Measurements from ENCODE around the gene TMEM30A.

The TMEM30A gene

DNA sequence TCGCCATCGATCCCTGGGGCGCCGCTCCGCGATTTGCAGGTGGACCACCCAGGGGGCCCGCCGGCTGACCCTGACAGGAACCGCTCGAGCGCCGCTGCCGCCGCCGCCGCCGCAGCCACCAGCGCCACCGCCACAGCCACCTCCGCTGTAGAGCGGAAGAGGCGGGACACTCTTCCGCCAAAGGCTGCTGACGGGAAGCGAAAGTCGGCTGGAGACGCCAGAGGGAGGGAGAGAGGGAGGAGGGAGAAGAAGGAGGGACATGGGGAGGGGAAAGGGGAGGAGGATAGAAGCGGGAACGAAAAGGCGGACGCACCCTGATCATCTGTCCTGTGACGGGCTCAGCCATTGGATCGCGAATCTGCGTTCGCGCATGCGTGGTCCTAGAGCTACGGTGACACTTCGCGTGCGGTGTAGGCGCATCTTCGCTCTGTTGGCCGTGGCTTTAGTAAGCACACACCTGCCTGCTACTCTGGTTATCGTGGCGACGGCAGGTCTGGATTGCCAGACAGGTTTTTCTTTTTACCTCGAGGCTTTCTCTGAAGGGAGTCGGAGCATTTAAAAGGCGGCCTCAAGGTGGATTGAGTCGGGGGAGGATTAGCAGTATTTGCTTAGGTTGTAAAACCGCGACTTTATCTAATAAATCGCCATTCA lies at the start of gene TMEM30A:
Gene TMEM30A (minus strand): TSS at position 161 of the 651 bp plus-strand sequence. CDS start 154 bp downstream, at position 7.
- peak; percentile 93 for DNase-seq (ENCODE audit: low spot score)

GRCh38 chr6:75333676-75334200 lies 49.1 kb upstream of the TMEM30A start:
- no peak for DNase-seq (ENCODE audit: low spot score)

- DNase-seq (ENCODE audit: low spot score), result peak; percentile 16
Measured at GRCh38 chr6:75331151-75331550, 46.6 kb upstream of the TMEM30A start.

DNA sequence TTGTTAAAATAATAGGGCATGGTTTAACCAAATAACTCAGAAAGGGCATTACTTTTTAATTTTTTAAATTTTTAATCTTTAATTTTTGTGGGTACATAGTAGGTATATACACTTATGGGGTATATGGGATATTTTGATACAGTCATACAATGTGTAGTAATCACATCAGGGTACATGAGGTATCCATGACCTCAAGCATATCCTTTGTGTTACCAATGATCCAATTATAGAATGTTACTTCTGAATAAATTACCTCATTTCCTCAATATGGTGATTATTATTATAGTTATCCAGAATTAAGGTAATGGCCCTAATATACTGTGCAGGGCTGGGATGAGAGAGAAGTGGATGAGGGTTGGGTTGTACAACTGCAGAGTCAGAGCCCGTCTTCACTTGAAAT lies 45.1 kb upstream of the TMEM30A start:
- no peak for DNase-seq (ENCODE audit: low spot score)

DNA sequence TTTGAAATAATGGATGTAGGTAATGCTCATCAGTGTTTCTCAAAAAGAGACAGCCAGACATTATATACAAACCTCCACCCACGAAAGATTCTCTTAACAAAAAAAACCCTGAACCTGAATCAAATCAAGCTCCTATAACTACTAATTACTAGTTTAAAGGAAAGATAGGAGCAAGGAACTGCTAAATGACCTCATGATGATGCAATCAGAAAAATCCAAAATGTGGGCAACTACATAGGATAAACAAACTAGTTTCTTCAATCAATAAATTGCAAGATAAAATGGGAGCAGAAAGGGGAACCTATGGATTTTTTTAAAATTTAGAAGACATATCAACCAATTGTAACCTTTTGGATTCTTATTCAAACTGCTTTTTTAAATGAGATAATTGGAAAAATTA lies 43.2 kb upstream of the TMEM30A start:
- DNase-seq (ENCODE audit: low spot score), result no peak

DNA sequence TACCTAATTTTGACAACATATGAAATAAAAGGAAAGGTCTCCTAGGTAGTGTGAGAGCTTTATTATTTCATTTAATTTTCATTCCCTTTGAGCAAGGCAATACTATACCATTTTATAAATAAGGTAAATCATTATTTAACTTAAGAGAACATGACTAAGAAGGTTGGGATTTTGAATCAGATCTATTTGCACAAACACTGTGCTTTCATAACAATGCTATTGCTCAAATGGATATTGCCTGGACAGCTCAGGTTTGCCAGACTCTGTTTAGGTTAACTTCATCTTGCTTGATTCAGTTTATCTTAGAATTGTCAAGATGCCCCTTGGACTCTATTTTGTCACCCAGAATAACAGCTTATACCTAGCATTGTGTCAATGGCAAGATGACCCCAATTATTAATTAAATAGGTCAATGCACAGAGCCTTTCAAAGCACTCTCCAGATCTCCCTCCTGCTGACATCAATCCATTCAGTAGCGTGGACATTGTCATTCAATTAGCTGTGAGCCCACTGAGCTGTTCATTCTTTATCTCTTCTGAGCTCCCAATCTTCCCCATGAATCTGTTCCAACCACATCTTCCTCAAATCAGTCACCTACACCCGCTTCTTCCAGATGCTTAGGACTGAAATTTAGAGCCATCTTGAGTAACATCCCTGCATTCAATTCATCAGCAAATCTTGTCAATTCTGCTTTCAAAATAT lies 42.1 kb upstream of the TMEM30A start:
- no peak for DNase-seq (ENCODE audit: low spot score)

- DNase-seq (ENCODE audit: low spot score), result no peak
Measured at GRCh38 chr6:75318900-75319299, 34.3 kb upstream of the TMEM30A start.

- peak; percentile 24 for DNase-seq (ENCODE audit: low spot score)
Measured at GRCh38 chr6:75317503-75318206, 33.1 kb upstream of the TMEM30A start.

DNA sequence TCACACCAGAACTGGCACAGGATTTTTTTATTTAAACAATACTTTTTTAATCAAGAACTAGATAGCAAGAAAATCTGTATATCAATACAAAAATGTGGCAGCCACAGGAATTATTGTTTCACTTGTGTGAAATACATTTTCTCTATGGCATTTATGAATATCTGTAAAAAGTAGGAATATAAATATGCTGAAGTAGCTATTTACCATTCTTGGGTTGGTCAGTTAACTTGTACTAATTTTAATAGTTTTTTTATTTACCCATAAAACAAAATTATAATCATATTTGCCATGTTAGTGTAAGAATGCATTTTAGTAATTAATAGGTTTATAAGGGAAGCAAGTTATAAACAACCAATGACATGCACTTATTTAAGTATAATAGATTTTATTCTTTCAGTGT lies 31.4 kb upstream of the TMEM30A start:
- DNase-seq (ENCODE audit: low spot score), result no peak

- DNase-seq (ENCODE audit: low spot score), result no peak
Measured at GRCh38 chr6:75308250-75308988, 23.8 kb upstream of the TMEM30A start.

DNA sequence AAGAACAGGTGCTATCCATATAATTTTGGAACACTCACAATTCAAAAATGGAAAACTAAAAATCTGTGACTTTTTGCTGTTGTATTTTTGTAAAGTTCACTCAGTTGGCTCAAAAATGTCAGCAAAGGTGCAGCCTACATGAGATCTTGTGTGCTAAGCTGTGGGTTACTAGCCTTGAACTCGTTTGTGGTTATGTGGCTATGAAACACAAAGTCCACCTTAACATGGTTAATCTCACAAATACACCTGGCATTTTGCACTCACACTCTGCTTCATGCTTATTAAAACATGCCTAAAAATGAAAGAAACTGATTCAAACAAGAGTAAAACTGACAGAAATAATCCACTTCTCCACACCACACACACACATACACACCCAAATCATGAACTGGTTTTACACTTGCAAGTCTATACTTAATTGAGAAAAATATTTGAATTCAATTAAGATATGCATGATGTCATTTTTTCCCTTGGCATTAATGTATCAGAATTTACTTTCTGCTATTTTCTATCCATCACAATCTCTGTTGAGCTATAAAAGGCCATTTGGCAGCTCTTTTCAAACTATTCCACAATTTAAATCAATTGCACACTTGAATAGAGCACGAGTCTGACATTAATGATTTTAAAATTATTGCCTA lies 22.9 kb upstream of the TMEM30A start:
- DNase-seq (ENCODE audit: low spot score), result no peak

DNA sequence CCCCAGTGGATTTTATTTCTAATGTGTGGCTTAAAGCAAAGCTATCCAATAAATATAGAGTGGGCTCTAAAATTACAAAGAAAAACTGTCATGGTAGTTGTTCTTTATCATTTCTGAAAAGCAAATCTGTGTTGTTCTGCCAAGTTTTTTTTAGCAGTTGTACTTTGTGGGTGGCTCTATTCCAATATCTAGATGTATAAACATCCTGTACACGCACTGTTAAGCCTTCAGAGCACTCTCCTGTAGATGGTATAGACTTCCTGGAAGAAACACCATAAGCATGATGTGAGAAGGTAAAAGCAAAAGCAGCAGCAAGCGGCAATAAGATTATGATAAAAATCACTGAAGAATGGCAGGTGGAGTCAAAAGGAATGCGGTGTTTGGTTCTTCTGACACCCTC lies 21.5 kb upstream of the TMEM30A start:
- no peak for DNase-seq (ENCODE audit: low spot score)

GRCh38 chr6:75305573-75305972 lies 21.0 kb upstream of the TMEM30A start:
- DNase-seq (ENCODE audit: low spot score), result no peak

- no peak for DNase-seq (ENCODE audit: low spot score)
Measured at GRCh38 chr6:75302280-75302679, 17.7 kb upstream of the TMEM30A start.

- DNase-seq (ENCODE audit: low spot score), result no peak
Measured at GRCh38 chr6:75301537-75301936, 16.9 kb upstream of the TMEM30A start.

GRCh38 chr6:75301088-75301487 lies 16.5 kb upstream of the TMEM30A start:
- DNase-seq (ENCODE audit: low spot score), result no peak

- DNase-seq (ENCODE audit: low spot score), result no peak
Measured at GRCh38 chr6:75300531-75300855, 15.9 kb upstream of the TMEM30A start.

DNA sequence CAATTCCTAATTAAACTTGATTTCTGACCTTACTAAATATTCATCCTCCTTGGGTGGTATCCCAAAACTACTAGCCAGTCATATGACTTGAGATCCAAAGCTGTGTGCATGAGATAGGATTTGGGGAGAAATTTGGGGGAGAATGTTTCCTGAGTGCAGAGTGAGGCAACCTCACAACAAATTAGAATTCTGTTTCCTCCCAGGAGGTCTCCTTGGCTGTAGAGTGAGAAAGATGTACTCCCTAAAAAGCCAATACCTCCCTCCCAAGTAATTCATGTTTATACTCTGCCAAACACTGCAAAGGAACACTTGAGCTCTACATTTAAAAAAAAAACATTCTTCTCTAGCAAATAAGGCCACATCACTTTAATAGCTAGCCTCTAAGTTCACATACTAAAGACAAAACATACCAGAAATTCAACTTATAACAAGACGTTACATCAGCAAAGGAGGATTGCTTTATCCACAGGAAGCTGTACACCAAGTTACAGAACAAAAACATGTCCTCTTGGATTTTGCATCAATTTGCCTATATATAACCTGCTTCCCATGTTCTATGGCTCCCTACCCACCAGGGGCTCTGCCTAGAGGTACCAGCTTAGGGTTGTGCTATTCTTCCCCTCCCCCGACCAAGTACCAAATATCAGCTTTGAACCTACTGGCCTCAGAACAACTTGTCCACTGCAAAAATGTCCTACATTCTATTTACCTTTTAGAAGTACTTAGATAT lies 15.4 kb upstream of the TMEM30A start:
- DNase-seq (ENCODE audit: low spot score), result no peak

GRCh38 chr6:75296811-75297779 lies 12.5 kb upstream of the TMEM30A start:
- DNase-seq (ENCODE audit: low spot score), result peak; percentile 13

DNA sequence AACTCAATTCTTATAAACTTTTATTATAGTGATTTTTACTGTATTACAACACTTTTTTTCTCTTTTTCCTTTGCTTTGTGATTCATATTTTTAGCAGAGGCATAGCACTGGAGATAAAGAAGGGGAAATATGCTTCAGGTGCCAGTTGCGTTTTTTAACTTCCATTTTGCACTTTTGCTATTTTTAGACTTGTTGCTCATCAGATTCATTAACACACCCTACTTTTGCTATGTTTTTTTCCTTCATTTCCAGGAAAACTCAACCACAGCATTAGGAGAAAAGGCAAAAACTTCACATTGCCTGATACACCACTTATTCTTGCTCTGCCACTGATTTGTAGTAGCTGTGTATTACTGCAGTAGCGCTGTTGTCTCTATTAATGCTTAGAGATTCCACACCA lies 8.0 kb upstream of the TMEM30A start:
- no peak for DNase-seq (ENCODE audit: low spot score)

All from hepatic stellate cell (primary cell).